IMR-90 (cell line): ENCODE measurements around the gene SNX14. TPM values are rescaled to one million over a fixed set of nuclear protein-coding genes. Genes with fewer than 3 reads are reported as not detected.

Source experiments
- ATAC-seq: fragments of 200-7000 bp; cut with Tn5 transposase; 2 replicates; pipeline ENCODE4 v1.9.1; 2020; ENCODE audit warnings: low read depth, mild to moderate bottlenecking, moderate library complexity
- BruUV-seq: library from RNA; stranded (reverse); fragments of 400-500 nt; replicated peaks from 2 replicates; lab custom pipeline; 2021; lab: Mats Ljungman, UMichigan
- CTCF ChIA-PET: fragments of 300-600 bp; formaldehyde crosslinking; extraction: SDS; loops from one replicate; lab custom pipeline; 2021; ENCODE audit warnings: antibody characterized with exemption; lab: Yijun Ruan, JAX
- POLR2A ChIA-PET: fragments of 300-600 bp; sonication (Branson Sonifier 250); formaldehyde crosslinking; loops from one replicate; lab custom pipeline; 2022; ENCODE audit warnings: antibody characterized with exemption; ENCODE audit not compliant: unreplicated experiment; lab: Charles Lee
- DNase-seq: peaks from one replicate; pipeline ENCODE4 v3.0.0; 2013
- H2AFZ ChIP-seq: replicated peaks from 2 replicates; pipeline ENCODE3; 2013; ENCODE audit warnings: low read length, mild to moderate bottlenecking; ENCODE audit not compliant: poor library complexity
- H2AK5ac ChIP-seq: 2 replicates; pipeline ENCODE4 v1.6.1; 2013; ENCODE audit warnings: low read depth, low read length, inconsistent platforms
- H2AK9ac ChIP-seq: replicated peaks from 2 replicates; pipeline ENCODE3; 2013; ENCODE audit warnings: mild to moderate bottlenecking, low read depth, low read length, moderate library complexity; ENCODE audit not compliant: poor library complexity
- H2BK120ac ChIP-seq: 2 replicates; pipeline ENCODE4 v1.6.1; 2013; ENCODE audit warnings: low read depth, low read length, inconsistent platforms
- H2BK15ac ChIP-seq: 3 replicates; pipeline ENCODE4 v1.6.1; 2013; ENCODE audit warnings: low read depth, low read length, inconsistent platforms
- H2BK20ac ChIP-seq: 2 replicates; pipeline ENCODE4 v1.6.1; 2013; ENCODE audit warnings: low read depth, mild to moderate bottlenecking, inconsistent platforms, low read length, moderate library complexity
- H2BK5ac ChIP-seq: 2 replicates; pipeline ENCODE4 v1.6.1; 2013; ENCODE audit warnings: mild to moderate bottlenecking, low read depth, low read length, inconsistent platforms; ENCODE audit not compliant: poor library complexity, severe bottlenecking
- H3K14ac ChIP-seq: replicated peaks from 2 replicates; pipeline ENCODE4 v1.6.1; 2013; ENCODE audit warnings: low read depth, low read length, inconsistent platforms
- H3K18ac ChIP-seq: 2 replicates; pipeline ENCODE4 v1.6.1; 2013; ENCODE audit warnings: low read depth, low read length, control low read depth
- H3K23ac ChIP-seq: 2 replicates; pipeline ENCODE4 v1.6.1; 2013; ENCODE audit warnings: low read depth, low read length, inconsistent platforms
- H3K27ac ChIP-seq: 2 replicates; pipeline ENCODE4 v1.5.1; 2013; ENCODE audit warnings: mild to moderate bottlenecking, control low read depth, low read length; ENCODE audit not compliant: insufficient read depth
- H3K27me3 ChIP-seq: 2 replicates; pipeline ENCODE4 v1.6.1; 2013; ENCODE audit warnings: low read length; ENCODE audit not compliant: control insufficient read depth, insufficient read depth
- H3K36me3 ChIP-seq: 2 replicates; pipeline ENCODE4 v1.6.1; 2013; ENCODE audit warnings: low read length, mixed read lengths; ENCODE audit not compliant: control insufficient read depth, insufficient read depth
- H3K4ac ChIP-seq: 2 replicates; pipeline ENCODE4 v1.6.1; 2013; ENCODE audit warnings: low read depth, low read length, inconsistent platforms
- H3K4me1 ChIP-seq: 2 replicates; pipeline ENCODE4 v1.6.1; 2013; ENCODE audit warnings: low read length, mixed read lengths; ENCODE audit not compliant: control insufficient read depth, insufficient read depth
- H3K4me2 ChIP-seq: 2 replicates; pipeline ENCODE4 v1.6.1; 2013; ENCODE audit warnings: low read depth, mild to moderate bottlenecking, control low read depth, low read length, moderate library complexity
- H3K4me3 ChIP-seq: 2 replicates; pipeline ENCODE4 v1.5.1; 2013; ENCODE audit warnings: low read depth, mild to moderate bottlenecking, control low read depth, low read length, moderate library complexity; ENCODE audit not compliant: insufficient read depth
- H3K56ac ChIP-seq: 2 replicates; pipeline ENCODE4 v1.6.1; 2013; ENCODE audit warnings: low read length, inconsistent platforms; ENCODE audit not compliant: insufficient read depth; ENCODE audit errors: extremely low read depth
- H3K79me1 ChIP-seq, 2 experiments: 2 replicates each; pipeline ENCODE4 v1.6.1; 2013; ENCODE audit warnings: low read length in 2 of 2, inconsistent platforms in 1 of 2, low read depth in 1 of 2
- H3K9ac ChIP-seq: 2 replicates; pipeline ENCODE4 v1.6.1; 2013; ENCODE audit warnings: low read depth, low read length, control low read depth
- H3K9me1 ChIP-seq: 2 replicates; pipeline ENCODE4 v1.6.1; 2013; ENCODE audit warnings: low read length, inconsistent platforms; ENCODE audit not compliant: insufficient read depth
- H3K9me3 ChIP-seq: 2 replicates; pipeline ENCODE4 v1.6.1; 2013; ENCODE audit warnings: low read length; ENCODE audit not compliant: control insufficient read depth, insufficient read depth
- H4K20me1 ChIP-seq: 2 replicates; pipeline ENCODE4 v1.6.1; 2013; ENCODE audit warnings: low read length, inconsistent platforms; ENCODE audit not compliant: insufficient read depth
- H4K5ac ChIP-seq: 2 replicates; pipeline ENCODE4 v1.6.1; 2013; ENCODE audit warnings: mild to moderate bottlenecking, low read depth, low read length, control low read depth
- H4K8ac ChIP-seq, 2 experiments: 2 replicates each; pipeline ENCODE4 v1.6.1; 2013; ENCODE audit warnings: low read depth in 2 of 2, low read length in 2 of 2, control low read depth in 1 of 2, inconsistent platforms in 1 of 2
- H4K91ac ChIP-seq: 2 replicates; pipeline ENCODE4 v1.6.1; 2013; ENCODE audit warnings: low read depth, low read length, inconsistent platforms; ENCODE audit not compliant: insufficient read depth
- CEBPB ChIP-seq: IDR thresholded peaks from 2 replicates; pipeline ENCODE4 v1.6.1; 2012; ENCODE audit warnings: low read depth, low read length, improper control_type of control experiment
- CTCF ChIP-seq: conservative IDR thresholded peaks from 2 replicates; pipeline ENCODE4 v1.5.1; 2012; ENCODE audit warnings: mild to moderate bottlenecking, low read depth, low read length, improper control_type of control experiment
- FOS ChIP-seq: fragments of 150-350 bp; IDR thresholded peaks from 2 replicates; pipeline ENCODE4 v1.6.1; 2016; ENCODE audit warnings: low read depth, low read length
- MAZ ChIP-seq: IDR thresholded peaks from 2 replicates; pipeline ENCODE4 v1.6.1; 2012; ENCODE audit warnings: low read depth, mild to moderate bottlenecking, low read length, improper control_type of control experiment, moderate library complexity, borderline replicate concordance
- MXI1 ChIP-seq: IDR thresholded peaks from 2 replicates; pipeline ENCODE4 v1.6.1; 2012; ENCODE audit warnings: low read depth, mild to moderate bottlenecking, low read length, moderate library complexity, borderline replicate concordance
- NFE2L2 ChIP-seq: fragments of 150-350 bp; IDR thresholded peaks from 2 replicates; pipeline ENCODE4 v1.6.1; 2016; ENCODE audit warnings: low read depth, mild to moderate bottlenecking, low read length
- SMC3 ChIP-seq: fragments of 150-350 bp; IDR thresholded peaks from 2 replicates; pipeline ENCODE4 v1.6.1; 2016; ENCODE audit warnings: low read depth, mild to moderate bottlenecking, antibody characterized with exemption, low read length, moderate library complexity
- USF2 ChIP-seq: fragments of 150-350 bp; IDR thresholded peaks from 2 replicates; pipeline ENCODE4 v1.6.1; 2017; ENCODE audit warnings: mild to moderate bottlenecking, antibody characterized with exemption, low read length, low read depth
- WGBS, 2 experiments: methylation state at CpG; one replicate each; pipeline versions ENCODE4 v1.1.5 to v1.1.7; 2013; ENCODE audit warnings: missing lambda C conversion rate in 2 of 2; ENCODE audit not compliant: insufficient read length in 1 of 2; ENCODE audit errors: extremely low coverage in 2 of 2; 5-methylcytosine and 5-hydroxymethylcytosine counted together
- dilution Hi-C: fragments of 300-500 bp; cut with HindIII; formaldehyde crosslinking; loops from one replicate; pipeline ENCODE4 v1.14.3; 2018; ENCODE audit warnings: low sequenced_read_pairs; ENCODE audit not compliant: unreplicated experiment
- in situ Hi-C: fragments of 300-500 bp; cut with MboI; formaldehyde crosslinking; loops from 3 replicates; pipeline ENCODE4 v1.14.3; 2019; ENCODE audit warnings: low sequenced_read_pairs, inconsistent platforms, mixed read lengths
- intact Hi-C: fragments of 100-400 bp; cut with micrococcal nuclease; formaldehyde crosslinking; loops from 2 replicates; pipeline ENCODE4 v1.10.0; 2022
- polyA plus RNA-seq, 3 experiments: library from polyadenylated mRNA; depleted of rRNA; stranded (reverse); fragments of >200 nt; gene quantifications; 2 replicates each; pipeline ENCODE4 v1.2.3, GENCODE V29; 2012; ENCODE audit warnings: low replicate concordance in 1 of 3
- total RNA-seq: library from RNA; depleted of rRNA; stranded (reverse); fragments of >200 nt; gene quantifications from 2 replicates; pipeline ENCODE4 v1.2.3, GENCODE V29; 2012
- TF ChIP-seq, protein P1 (sequence below): fragments of 150-350 bp; IDR thresholded peaks from 2 replicates; pipeline ENCODE4 v1.6.1; 2016; ENCODE audit warnings: low read depth, mild to moderate bottlenecking, low read length, moderate library complexity, borderline replicate concordance

SNX14 gene
- total and polyA plus RNA-seq, 2 of the 4 experiments (the other 2 are of a cell fraction), result 39.9 to 61.8 TPM

DNA sequence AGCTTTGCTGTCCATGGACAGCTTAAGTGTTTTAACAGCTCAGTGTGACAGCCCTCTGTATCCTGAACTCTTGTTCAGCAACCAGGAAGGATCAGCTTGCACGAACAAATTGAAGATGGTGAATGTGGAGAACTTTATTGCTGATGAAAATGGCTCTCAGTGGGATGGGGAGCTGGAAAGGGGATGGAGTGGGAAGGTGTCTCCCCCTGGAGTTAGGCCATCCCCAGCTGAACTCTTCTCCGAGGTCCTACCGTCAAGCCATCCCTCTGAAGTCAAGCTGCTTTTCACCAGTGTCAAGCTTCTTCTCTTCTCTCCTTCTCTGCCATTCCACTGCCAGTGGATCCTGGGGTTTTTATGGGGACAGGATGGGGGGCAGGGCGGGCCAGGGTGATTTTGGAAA is 117.1 kb downstream of the SNX14 start:
- Histone ChIP-seq H3K27ac (no peak overlapping the region), H3K56ac (no peak overlapping the region), H2BK120ac (no peak overlapping the region), H3K4ac (no peak overlapping the region), H3K4me3 (no peak overlapping the region), H4K20me1 (no peaks in the 10 kb centered on the region), H2BK20ac (no peak overlapping the region), H2AK5ac (no peak overlapping the region), H3K4me2 (no peak overlapping the region), H3K18ac (no peak overlapping the region), H4K5ac (no peak overlapping the region), H3K36me3 (peaks cover 25% of the 10 kb centered on the region), H3K9me1 (peaks cover 13% of the 10 kb centered on the region), H2BK15ac (no peak overlapping the region), H2AK9ac (no peak overlapping the region), H2BK5ac (no peak overlapping the region), H4K91ac (no peak overlapping the region), H3K79me1 (peaks cover 31 to 75% of the 10 kb centered on the region in 2 experiments), H3K4me1 (peaks cover 8% of the 10 kb centered on the region; the same call in 1 of the 2 replicates), H3K27me3 (no peaks in the 10 kb centered on the region), H4K8ac (no peak overlapping the region), H3K14ac (no peak overlapping the region), H3K9ac (no peak overlapping the region), H2AFZ (no peak overlapping the region), H3K23ac (no peak overlapping the region), H3K9me3 (no peaks in the 10 kb centered on the region; the same call in 1 of the 2 replicates)
- WGBS, 2 experiments, result no CpG with 5 or more reads among the region's 4 CpGs
- ATAC-seq, result no peak
- in situ Hi-C loops (no loop called here), intact Hi-C loops (no loop called here), dilution Hi-C loops (no loop called here)
- POLR2A ChIA-PET, result no interaction called here
- CTCF ChIA-PET, result no interaction called here
- DNase-seq, result no peak
- TF ChIP-seq, protein P1, sequence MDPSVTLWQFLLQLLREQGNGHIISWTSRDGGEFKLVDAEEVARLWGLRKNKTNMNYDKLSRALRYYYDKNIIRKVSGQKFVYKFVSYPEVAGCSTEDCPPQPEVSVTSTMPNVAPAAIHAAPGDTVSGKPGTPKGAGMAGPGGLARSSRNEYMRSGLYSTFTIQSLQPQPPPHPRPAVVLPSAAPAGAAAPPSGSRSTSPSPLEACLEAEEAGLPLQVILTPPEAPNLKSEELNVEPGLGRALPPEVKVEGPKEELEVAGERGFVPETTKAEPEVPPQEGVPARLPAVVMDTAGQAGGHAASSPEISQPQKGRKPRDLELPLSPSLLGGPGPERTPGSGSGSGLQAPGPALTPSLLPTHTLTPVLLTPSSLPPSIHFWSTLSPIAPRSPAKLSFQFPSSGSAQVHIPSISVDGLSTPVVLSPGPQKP, result no peak
- no peak for TF ChIP-seq CTCF
- TF ChIP-seq SMC3, result no peak
- no peak for TF ChIP-seq FOS
- TF ChIP-seq MXI1, result no peak
- no peak for TF ChIP-seq NFE2L2
- TF ChIP-seq USF2, result no peak
- TF ChIP-seq CEBPB, result no peak
- TF ChIP-seq MAZ, result no peak
- no TSS peak for BruUV-seq
